ENCODE data around the gene VPS33A.
A peak's percentile ranks its signal among the peaks of the same experiment; 100 is the strongest.
"Not testable (repeated sequence)": the region's sequence is repeated elsewhere in the genome, so short reads cannot be mapped to it uniquely, and the experiment has no call there.

VPS33A gene

GRCh38 chr12:122276242-122276641 lies 9.9 kb upstream of the VPS33A start:
- DNase-seq (no peak), ATAC-seq (no peak)
- Mint-ChIP-seq H3K9me3 (no peaks in the 10 kb centered on the region), H3K27ac (no peak overlapping the region), H3K4me1 (no peaks in the 10 kb centered on the region), H3K27me3 (no peaks in the 10 kb centered on the region), H3K4me3 (no peak overlapping the region)

- DNase-seq, result no peak
- no peak for ATAC-seq
- no peak overlapping the region for H3K4me3 Mint-ChIP-seq
- no peaks in the 10 kb centered on the region for H3K9me3 Mint-ChIP-seq
- no peak overlapping the region for H3K27ac Mint-ChIP-seq
- no peaks in the 10 kb centered on the region for H3K4me1 Mint-ChIP-seq
- no peaks in the 10 kb centered on the region for H3K27me3 Mint-ChIP-seq
Observed at GRCh38 chr12:122275459-122275858, 9.2 kb upstream of the VPS33A start.

GRCh38 chr12:122265886-122266229 lies 436 bp downstream of the VPS33A start:
- Mint-ChIP-seq H3K4me3 (peak overlapping the region; percentile 95 to 96), H3K27me3 (no peaks in the 10 kb centered on the region), H3K27ac (peak overlapping the region; percentile 98 to 100), H3K9me3 (no peaks in the 10 kb centered on the region), H3K4me1 (peaks cover 27% of the 10 kb centered on the region)
- ATAC-seq (peak; percentile 61), DNase-seq (no peak)

GRCh38 chr12:122265476-122265875 lies 818 bp downstream of the VPS33A start:
- Mint-ChIP-seq H3K27me3 (no peaks in the 10 kb centered on the region), H3K27ac (peak overlapping the region; percentile 98 to 100), H3K9me3 (no peaks in the 10 kb centered on the region), H3K4me3 (peak overlapping the region; percentile 95 to 96), H3K4me1 (peaks cover 27% of the 10 kb centered on the region)
- DNase-seq (peak in 1 of 2 donors; percentile 7), ATAC-seq (no peak)

- not testable (repeated sequence) for H3K9me3 Mint-ChIP-seq, ATAC-seq, H3K27ac Mint-ChIP-seq
Observed at GRCh38 chr12:122260735-122261134, 5.6 kb downstream of the VPS33A start.

GRCh38 chr12:122258939-122259338 lies 7.4 kb downstream of the VPS33A start:
- not testable (repeated sequence) for H3K4me1 Mint-ChIP-seq, H3K4me3 Mint-ChIP-seq, H3K9me3 Mint-ChIP-seq, ATAC-seq, H3K27ac Mint-ChIP-seq, H3K27me3 Mint-ChIP-seq, DNase-seq

More at GRCh38 chr12:122260735-122261134, 5.6 kb downstream of the VPS33A start:
- not testable (repeated sequence) for H3K4me3 Mint-ChIP-seq, DNase-seq, H3K27me3 Mint-ChIP-seq
- peaks cover 15% of the 10 kb centered on the region for H3K4me1 Mint-ChIP-seq

GRCh38 chr12:122258462-122258861 lies 7.8 kb downstream of the VPS33A start:
- H3K9me3 Mint-ChIP-seq, H3K4me1 Mint-ChIP-seq, ATAC-seq, H3K4me3 Mint-ChIP-seq, DNase-seq, H3K27me3 Mint-ChIP-seq, H3K27ac Mint-ChIP-seq: not testable (repeated sequence)

GRCh38 chr12:122250536-122250935 lies 15.8 kb downstream of the VPS33A start:
- Mint-ChIP-seq H3K27me3 (no peaks in the 10 kb centered on the region), H3K27ac (no peak overlapping the region), H3K9me3 (no peaks in the 10 kb centered on the region), H3K4me1 (peaks cover 5% of the 10 kb centered on the region), H3K4me3 (no peak overlapping the region)
- ATAC-seq (no peak), DNase-seq (no peak)

- Mint-ChIP-seq H3K27ac (no peak overlapping the region), H3K4me3 (no peak overlapping the region), H3K4me1 (peaks cover 7% of the 10 kb centered on the region), H3K9me3 (no peaks in the 10 kb centered on the region), H3K27me3 (no peaks in the 10 kb centered on the region)
- no peak for DNase-seq
- ATAC-seq, result no peak
Observed at GRCh38 chr12:122250047-122250446, 16.2 kb downstream of the VPS33A start.

- Mint-ChIP-seq H3K27me3 (no peaks in the 10 kb centered on the region), H3K27ac (no peak overlapping the region), H3K4me1 (peaks cover 15% of the 10 kb centered on the region), H3K4me3 (no peak overlapping the region), H3K9me3 (no peaks in the 10 kb centered on the region)
- no peak for ATAC-seq
- DNase-seq, result no peak
Observed at GRCh38 chr12:122245553-122245952, 20.7 kb downstream of the VPS33A start.

- Mint-ChIP-seq H3K27me3 (no peaks in the 10 kb centered on the region), H3K27ac (peak overlapping the region in 1 of 2 donors; percentile 8), H3K4me1 (peaks cover 15% of the 10 kb centered on the region), H3K9me3 (no peaks in the 10 kb centered on the region), H3K4me3 (peak overlapping the region; percentile 33 to 37)
- ATAC-seq, result peak; percentile 69
- DNase-seq, result no peak
Observed at GRCh38 chr12:122244565-122245371, 21.5 kb downstream of the VPS33A start.

GRCh38 chr12:122243965-122244364 lies 22.3 kb downstream of the VPS33A start:
- ATAC-seq (no peak), DNase-seq (no peak)
- Mint-ChIP-seq H3K4me3 (peak overlapping the region in 1 of 2 donors; percentile 10), H3K9me3 (no peaks in the 10 kb centered on the region), H3K27me3 (no peaks in the 10 kb centered on the region), H3K4me1 (peaks cover 15% of the 10 kb centered on the region), H3K27ac (no peak overlapping the region)

- H3K27me3 Mint-ChIP-seq, result no peaks in the 10 kb centered on the region
- H3K4me3 Mint-ChIP-seq, result no peak overlapping the region
- H3K4me1 Mint-ChIP-seq, result no peaks in the 10 kb centered on the region
- peak overlapping the region in 1 of 2 donors; percentile 60 for H3K27ac Mint-ChIP-seq
- H3K9me3 Mint-ChIP-seq, result no peaks in the 10 kb centered on the region
- DNase-seq (no peak), ATAC-seq (no peak)
Observed at GRCh38 chr12:122238861-122239260, 27.4 kb downstream of the VPS33A start.

- no peak for DNase-seq
- no peaks in the 10 kb centered on the region for H3K27me3 Mint-ChIP-seq
- ATAC-seq, result no peak
- H3K4me3 Mint-ChIP-seq, result no peak overlapping the region
- H3K27ac Mint-ChIP-seq, result no peak overlapping the region
- no peaks in the 10 kb centered on the region for H3K4me1 Mint-ChIP-seq
- H3K9me3 Mint-ChIP-seq, result no peaks in the 10 kb centered on the region
Observed at GRCh38 chr12:122235741-122236140, 30.6 kb downstream of the VPS33A start.

GRCh38 chr12:122232691-122233090 lies 33.6 kb downstream of the VPS33A start:
- no peak for ATAC-seq
- H3K4me3 Mint-ChIP-seq, result no peak overlapping the region
- H3K27me3 Mint-ChIP-seq, result no peaks in the 10 kb centered on the region
- H3K4me1 Mint-ChIP-seq, result peaks cover 7% of the 10 kb centered on the region
- H3K27ac Mint-ChIP-seq, result no peak overlapping the region
- DNase-seq, result no peak
- H3K9me3 Mint-ChIP-seq, result no peaks in the 10 kb centered on the region

- no peak overlapping the region for H3K27ac Mint-ChIP-seq
- H3K27me3 Mint-ChIP-seq, result no peaks in the 10 kb centered on the region
- DNase-seq (no peak), ATAC-seq (no peak)
- H3K4me1 Mint-ChIP-seq, result peaks cover 22% of the 10 kb centered on the region
- no peak overlapping the region for H3K4me3 Mint-ChIP-seq
- no peaks in the 10 kb centered on the region for H3K9me3 Mint-ChIP-seq
Observed at GRCh38 chr12:122230798-122231197, 35.5 kb downstream of the VPS33A start.

- DNase-seq (no peak), ATAC-seq (no peak)
- Mint-ChIP-seq H3K9me3 (no peaks in the 10 kb centered on the region), H3K4me3 (peak overlapping the region; percentile 83 to 92), H3K27me3 (no peaks in the 10 kb centered on the region), H3K4me1 (peaks cover 42% of the 10 kb centered on the region), H3K27ac (no peak overlapping the region)
Observed at GRCh38 chr12:122228092-122228491, 38.2 kb downstream of the VPS33A start.
